Mononuclear cell (primary cell): Measurements from ENCODE around the gene TEX22. TPM values are rescaled to one million over a fixed set of nuclear protein-coding genes. Genes with fewer than 3 reads are reported as not detected.
"Not testable (repeated sequence)": the region's sequence is repeated elsewhere in the genome, so short reads cannot be mapped to it uniquely, and the experiment has no call there.

ENCODE experiments used
- H3K27me3 ChIP-seq: 2 replicates; pipeline ENCODE4 v1.6.0; 2011; ENCODE audit warnings: low read length, control low read depth; ENCODE audit not compliant: insufficient read depth
- H3K4me1 ChIP-seq: 2 replicates; pipeline ENCODE4 v1.5.1; 2011; ENCODE audit warnings: mild to moderate bottlenecking, low read length, control low read depth; ENCODE audit not compliant: insufficient read depth
- H3K4me3 ChIP-seq: 2 replicates; pipeline ENCODE4 v1.5.1; 2011; ENCODE audit warnings: mild to moderate bottlenecking, low read length, moderate library complexity
- H3K9me3 ChIP-seq: 2 replicates; pipeline ENCODE4 v1.5.1; 2011; ENCODE audit warnings: low read depth, mild to moderate bottlenecking, control low read depth, low read length
- total RNA-seq: library from RNA; depleted of rRNA; stranded (reverse); fragments of >200 nt; gene quantifications from one replicate; pipeline ENCODE4 v1.2.3, GENCODE V29; 2012

TEX22 gene
- total RNA-seq, 1 donor: 0.10 TPM

DNA sequence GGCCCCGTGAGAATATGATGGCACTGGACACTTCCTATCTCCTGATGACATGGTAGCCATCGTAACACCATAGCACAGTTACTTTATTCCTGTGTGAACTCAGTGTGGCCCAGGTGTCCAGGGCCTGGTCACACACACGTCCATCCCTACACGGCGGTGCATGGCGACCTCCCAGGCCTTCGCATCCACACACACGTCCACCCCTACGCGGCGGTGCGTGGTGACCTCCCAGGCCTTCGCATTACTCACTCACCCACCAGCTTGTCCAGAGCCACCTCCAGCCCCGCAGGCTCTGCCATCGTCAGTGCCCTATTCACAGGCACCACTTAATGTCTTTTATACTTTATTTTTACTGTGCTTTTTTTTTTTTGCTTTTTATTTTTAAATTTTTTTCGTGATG, 39.4 kb upstream of the TEX22 start:
- no peaks in the 10 kb centered on the region for H3K27me3 ChIP-seq
- no peaks in the 10 kb centered on the region for H3K4me1 ChIP-seq
- no peak overlapping the region for H3K4me3 ChIP-seq
- H3K9me3 ChIP-seq: no peaks in the 10 kb centered on the region

DNA sequence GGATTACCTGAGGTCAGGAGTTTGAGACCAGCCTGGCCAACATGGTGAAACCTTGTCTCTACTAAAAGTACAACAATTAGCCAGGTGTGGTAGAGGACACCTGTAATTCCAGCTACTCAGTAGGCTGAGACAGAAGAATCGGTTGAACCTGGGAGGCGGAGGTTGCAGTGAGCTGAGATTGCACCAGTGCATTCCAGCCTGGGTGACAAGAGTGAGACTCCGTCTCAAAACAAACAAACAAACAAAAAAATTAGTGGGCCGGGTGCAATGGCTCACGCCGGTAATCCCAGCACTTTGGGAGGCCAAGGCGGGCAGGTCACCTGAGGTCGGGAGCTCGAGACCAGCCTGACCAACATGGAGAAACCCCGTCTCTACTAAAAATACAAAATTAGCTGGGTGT, 36.9 kb upstream of the TEX22 start:
- H3K27me3 ChIP-seq, H3K4me3 ChIP-seq, H3K4me1 ChIP-seq: not testable (repeated sequence)

DNA sequence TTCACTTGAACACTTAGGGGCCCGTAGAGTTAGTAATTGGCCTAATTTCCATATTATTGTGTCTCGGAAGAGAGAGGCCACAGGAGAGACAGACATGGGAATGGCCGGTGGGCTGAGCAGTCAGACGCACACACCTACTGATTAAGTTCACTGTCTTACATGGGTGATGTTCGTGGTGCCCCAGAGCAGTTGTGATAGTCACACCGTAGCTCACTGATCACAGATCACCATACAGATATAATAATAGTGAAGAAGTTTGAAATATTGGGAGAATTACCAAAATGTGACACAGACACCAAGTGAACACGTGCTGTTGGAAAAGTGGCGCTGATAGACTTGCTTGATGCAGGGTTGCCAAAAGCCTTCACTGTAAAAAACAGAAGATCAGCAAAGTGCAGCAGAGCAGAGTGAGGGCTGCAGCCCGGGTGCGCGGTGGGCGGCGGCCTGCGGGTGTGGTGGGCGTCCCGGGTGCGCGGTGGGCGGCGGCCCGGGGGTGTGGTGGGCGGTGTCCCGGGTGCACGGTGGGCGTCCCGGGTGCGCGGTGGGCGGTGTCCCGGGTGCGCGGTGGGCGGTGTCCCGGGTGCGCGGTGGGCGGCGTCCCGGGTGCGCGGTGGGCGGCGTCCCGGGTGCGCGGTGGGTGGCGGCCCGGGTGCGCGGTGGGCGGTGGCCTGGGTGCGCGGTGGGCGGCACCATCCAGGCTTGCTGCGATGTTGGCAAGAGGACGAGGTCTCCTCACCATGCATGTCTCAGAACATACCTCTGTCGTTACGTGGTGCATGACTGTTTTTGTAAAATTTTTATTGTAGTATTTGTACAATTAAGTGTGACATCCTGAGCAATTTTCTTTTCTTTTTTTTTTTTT, 34.3 kb upstream of the TEX22 start:
- Histone ChIP-seq H3K4me1 (no peaks in the 10 kb centered on the region), H3K4me3 (no peak overlapping the region), H3K9me3 (no peaks in the 10 kb centered on the region), H3K27me3 (no peaks in the 10 kb centered on the region)

More for the DNA sequence above, 36.9 kb upstream of the TEX22 start:
- not testable (repeated sequence) for H3K9me3 ChIP-seq

DNA sequence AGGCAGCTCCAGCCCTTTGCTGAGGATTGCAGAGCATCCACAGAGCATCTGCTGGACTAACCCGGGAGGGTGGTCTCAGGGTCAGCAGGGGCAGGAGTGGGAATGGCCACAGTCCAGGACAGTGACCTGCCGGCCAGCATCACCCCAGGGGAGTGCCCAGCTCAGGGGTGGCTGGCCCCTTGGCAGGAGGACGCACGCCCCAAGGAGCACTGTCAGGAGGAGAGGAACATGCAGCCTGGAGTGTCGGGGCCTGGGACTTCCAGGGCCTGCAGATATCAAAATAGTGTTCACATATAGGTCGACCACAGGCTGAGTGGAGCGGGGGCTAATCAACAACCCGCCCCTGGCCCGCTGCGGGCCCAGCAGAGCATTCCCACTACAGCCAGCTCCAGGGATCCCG, 33.2 kb upstream of the TEX22 start:
- H3K4me3 ChIP-seq: no peak overlapping the region
- no peaks in the 10 kb centered on the region for H3K27me3 ChIP-seq
- H3K9me3 ChIP-seq: no peaks in the 10 kb centered on the region
- no peaks in the 10 kb centered on the region for H3K4me1 ChIP-seq

DNA sequence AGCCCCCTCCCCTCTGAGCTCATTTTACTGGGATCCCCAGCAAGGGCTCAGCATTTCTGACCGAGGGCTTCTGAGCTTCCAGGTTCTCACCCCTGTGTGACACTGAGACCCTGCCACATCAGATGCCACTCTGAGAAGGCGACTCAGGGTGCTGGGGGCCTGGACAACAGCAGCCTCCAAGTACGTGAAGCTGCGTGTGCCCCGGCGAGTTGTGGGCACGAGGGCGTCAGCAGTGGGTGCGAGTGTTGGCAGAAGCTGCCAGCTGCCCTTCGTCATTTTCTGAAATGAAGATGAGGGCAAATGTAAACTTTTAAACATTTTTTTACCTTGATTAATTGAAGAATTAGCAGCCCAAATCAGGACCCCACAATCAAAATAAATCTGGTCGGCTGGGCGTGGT, 32.7 kb upstream of the TEX22 start:
- no peak overlapping the region for H3K4me3 ChIP-seq
- H3K27me3 ChIP-seq: no peaks in the 10 kb centered on the region
- H3K4me1 ChIP-seq: no peaks in the 10 kb centered on the region
- no peaks in the 10 kb centered on the region for H3K9me3 ChIP-seq

DNA sequence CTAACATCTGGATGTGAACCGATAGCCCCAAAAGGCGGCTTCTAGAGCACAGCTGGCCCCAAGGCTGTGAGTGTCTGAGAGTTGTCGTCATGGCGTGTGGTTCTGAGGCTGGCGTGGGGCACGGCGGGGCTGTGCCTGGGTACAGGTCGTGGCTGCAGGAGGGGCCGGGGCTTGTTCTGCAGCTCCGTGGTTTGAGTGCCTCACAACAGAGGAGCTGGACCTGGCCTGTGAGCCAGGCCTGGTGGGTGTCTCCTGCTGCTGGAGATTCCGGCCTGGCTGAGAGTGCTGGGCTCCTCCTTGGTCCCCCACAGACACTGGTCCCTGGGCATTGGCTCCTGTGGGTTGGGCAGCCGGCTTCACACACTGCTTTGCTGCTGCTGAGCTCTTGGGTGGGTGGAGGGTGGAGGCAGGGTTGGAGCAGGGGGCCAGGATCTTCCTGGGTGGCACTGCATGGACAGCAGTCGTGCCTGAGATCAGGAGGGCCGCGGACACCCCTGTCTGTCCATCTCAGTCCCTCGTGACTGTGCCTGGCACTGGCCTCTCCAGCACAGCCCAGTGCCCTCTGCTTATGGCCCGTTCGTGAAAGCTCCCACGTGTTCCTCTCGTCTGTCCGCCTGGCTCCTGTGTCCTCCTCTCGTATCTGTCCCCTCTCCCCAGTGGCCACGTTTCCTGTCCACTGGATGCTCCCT, 31.8 kb upstream of the TEX22 start:
- no peaks in the 10 kb centered on the region for H3K27me3 ChIP-seq
- no peaks in the 10 kb centered on the region for H3K4me1 ChIP-seq
- H3K9me3 ChIP-seq: no peaks in the 10 kb centered on the region
- H3K4me3 ChIP-seq: no peak overlapping the region

DNA sequence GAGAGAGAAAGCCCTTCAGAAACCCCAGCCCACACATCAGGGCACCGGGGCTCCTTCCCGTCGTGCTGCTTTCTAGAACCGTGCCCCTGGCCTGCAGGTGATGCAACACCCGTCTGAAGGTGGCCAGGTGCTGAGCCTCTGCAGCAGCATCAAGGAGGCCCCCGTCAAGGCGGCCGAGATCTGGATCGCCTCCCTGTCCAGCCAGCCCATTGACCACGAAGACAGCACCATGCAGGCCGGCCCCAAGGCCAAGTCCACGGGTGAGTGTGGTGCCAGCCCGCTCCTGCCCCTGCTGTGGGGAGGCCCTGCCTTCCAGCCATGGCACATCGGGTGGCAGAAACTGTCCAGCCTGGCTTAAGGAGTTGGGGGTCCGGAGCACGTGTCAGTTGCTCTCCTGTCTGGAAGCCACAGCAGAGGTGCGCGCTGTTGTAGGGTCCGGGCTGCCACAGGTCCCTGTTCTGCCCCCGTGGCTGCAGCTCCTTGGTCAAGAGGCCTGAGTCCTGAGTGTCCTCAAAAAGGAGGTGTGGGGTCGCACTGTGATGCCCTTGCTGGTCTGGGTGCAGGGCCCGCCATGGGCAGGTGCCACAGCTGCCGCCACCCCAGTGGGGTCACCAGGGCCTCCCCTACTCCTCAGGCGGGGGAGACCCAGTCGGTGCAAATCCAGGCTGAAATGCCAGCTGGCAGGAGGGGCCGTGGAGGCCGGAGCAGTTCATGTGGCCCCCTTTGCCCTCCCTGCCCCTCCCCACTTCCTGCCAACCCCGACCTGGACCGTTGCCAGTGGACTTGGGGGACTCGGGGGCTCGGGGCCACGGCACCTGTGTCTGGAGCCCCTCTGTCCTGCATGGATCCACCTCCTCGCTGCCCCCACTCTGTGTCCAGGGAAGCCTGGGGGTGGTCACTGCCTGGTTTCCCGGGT, 31.0 kb upstream of the TEX22 start:
- no peak overlapping the region for H3K4me3 ChIP-seq
- H3K4me1 ChIP-seq: no peaks in the 10 kb centered on the region
- no peaks in the 10 kb centered on the region for H3K27me3 ChIP-seq
- no peaks in the 10 kb centered on the region for H3K9me3 ChIP-seq

DNA sequence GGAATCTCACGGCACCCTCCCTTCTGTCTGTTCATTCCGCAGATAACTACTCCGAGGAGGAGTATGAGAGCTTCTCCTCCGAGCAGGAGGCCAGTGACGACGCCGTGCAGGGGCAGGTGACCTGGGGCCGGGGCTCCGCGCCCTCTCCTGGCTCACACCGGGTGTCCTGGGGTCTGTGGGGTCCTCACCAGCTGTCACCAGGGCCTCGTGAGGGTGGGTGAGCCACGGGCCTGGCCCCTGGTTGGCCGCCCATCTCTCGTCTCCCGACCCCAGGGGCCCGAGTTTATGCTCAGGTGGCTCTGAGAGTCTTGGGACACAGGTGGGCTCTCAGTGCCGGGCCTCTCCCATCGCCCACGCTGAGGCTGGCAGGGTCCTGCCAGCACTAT, 30.3 kb upstream of the TEX22 start:
- Histone ChIP-seq H3K27me3 (no peaks in the 10 kb centered on the region), H3K9me3 (no peaks in the 10 kb centered on the region), H3K4me3 (no peak overlapping the region), H3K4me1 (no peaks in the 10 kb centered on the region)

DNA sequence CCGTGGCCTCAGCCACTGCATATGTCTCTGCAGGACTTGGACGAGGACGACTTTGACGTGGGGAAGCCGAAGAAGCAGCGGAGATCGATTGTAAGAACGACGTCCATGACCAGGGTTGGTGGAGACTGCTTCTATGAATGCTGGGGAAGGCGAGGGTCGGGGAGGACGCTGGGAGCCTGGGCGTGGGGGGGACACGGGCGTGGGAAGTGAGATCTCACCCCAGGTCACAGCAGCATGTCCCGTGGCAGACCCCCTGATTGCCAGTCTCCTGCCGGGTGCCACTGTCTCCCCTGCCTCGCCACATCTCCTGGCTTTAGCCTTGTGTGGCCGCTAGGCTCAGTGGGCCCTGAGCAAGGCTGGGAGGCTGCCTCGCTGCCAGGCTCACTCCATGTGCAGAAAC, 29.9 kb upstream of the TEX22 start:
- Histone ChIP-seq H3K27me3 (no peaks in the 10 kb centered on the region), H3K9me3 (no peaks in the 10 kb centered on the region), H3K4me3 (no peak overlapping the region), H3K4me1 (no peaks in the 10 kb centered on the region)

DNA sequence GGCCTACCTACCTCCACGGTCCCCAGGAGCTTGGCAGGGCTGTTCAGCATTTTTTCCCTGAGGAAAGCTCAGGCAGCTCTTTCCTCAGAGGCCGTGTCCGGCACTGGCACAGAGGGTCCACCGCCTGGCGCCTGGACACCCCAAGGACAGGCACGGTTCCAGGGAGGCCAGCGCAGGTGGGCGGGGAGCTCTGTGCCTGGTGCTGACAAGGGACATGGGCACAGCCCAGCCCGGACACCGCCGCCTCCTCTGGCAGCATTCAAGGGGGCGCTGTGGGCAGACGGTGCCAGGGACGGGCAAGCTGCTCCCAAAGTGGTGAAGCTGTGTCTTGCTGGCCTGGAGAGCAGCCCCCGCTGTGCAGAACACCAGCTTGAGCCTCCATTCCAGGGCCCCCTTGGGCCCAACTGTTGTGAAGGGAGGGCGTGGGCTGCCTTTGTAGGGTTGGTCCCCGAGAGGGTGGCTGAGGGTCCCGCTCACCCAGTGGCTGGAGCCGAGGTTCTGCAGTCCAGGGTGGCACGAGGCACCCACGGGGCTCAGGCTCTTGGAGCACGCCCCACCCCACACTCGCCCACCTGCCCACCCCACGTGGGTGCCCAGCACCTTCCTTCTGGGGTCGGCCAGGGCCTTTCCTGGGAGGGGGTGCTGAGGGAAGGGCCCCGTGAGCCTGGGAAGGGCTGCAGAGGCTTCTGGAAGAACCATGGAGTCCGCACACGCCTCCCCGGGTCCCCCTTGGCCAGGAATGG, 29.3 kb upstream of the TEX22 start:
- no peaks in the 10 kb centered on the region for H3K27me3 ChIP-seq

DNA sequence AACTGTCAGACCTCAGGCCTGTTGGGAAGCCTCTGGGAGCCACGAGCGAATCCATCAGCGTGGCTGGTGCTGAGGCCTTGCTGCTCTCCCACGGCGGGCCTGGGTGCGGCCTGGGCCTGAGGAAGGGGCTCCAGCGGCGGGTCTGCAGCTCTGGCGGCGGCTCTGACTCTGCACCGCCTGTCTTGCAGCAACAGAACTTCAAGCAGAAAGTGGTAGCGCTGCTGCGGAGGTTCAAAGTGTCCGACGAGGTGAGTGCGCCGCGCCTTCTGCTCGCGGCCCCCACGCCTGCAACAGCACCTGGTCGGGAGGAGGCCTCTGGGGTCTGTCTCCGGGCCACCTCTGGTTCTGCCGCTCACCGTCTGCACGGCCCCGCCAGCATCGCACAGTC, 28.7 kb upstream of the TEX22 start:
- Histone ChIP-seq H3K9me3 (no peaks in the 10 kb centered on the region), H3K4me3 (no peak overlapping the region)

More for the DNA sequence above, 29.3 kb upstream of the TEX22 start:
- Histone ChIP-seq H3K9me3 (no peaks in the 10 kb centered on the region), H3K4me1 (no peaks in the 10 kb centered on the region), H3K4me3 (no peak overlapping the region)

DNA sequence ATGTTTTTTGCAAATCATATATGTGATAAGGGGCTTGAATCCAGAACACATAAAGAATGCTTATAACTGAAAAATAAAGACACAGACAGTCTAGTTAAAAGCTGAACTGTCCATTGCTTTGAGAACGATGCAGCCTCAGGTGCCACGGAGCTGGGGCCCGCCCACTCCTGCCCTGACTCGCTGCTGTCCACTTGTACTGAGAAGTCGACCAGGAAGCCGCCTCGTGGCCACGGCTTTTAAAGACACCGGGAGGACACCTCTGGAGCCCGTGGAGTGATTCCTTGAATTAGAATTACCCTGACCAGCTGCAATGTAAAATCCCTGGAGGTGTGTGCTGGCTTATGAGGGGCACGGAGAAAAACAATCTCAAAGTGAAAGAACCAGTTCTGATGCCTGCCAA, 23.9 kb upstream of the TEX22 start:
- Histone ChIP-seq H3K4me1 (peaks cover 12% of the 10 kb centered on the region), H3K4me3 (no peak overlapping the region), H3K9me3 (no peaks in the 10 kb centered on the region), H3K27me3 (no peaks in the 10 kb centered on the region)

More for the DNA sequence above, 28.7 kb upstream of the TEX22 start:
- H3K27me3 ChIP-seq: no peaks in the 10 kb centered on the region
- H3K4me1 ChIP-seq: no peaks in the 10 kb centered on the region

DNA sequence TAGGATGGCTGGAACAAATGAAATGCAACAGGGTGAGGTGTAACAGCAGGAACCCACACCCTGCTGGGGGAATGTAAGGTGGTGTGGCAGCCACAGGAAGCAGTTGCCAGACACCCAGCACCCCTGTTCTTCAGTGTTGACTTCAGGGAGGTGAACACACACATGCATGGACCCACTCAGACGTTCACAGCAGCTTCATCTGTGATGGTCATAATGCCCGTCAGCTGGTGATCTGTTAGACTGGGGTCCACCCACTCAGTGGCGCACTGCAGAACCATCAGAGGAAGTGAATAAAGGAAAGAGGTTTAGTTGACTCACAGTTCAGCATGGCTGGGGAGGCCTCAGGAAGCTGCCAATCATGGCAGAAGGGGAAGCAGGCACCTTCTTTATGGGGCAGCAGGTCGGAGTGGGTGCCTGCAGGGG, 22.7 kb upstream of the TEX22 start:
- Histone ChIP-seq H3K4me1 (peaks cover 12% of the 10 kb centered on the region), H3K27me3 (no peaks in the 10 kb centered on the region), H3K4me3 (no peak overlapping the region), H3K9me3 (no peaks in the 10 kb centered on the region)

DNA sequence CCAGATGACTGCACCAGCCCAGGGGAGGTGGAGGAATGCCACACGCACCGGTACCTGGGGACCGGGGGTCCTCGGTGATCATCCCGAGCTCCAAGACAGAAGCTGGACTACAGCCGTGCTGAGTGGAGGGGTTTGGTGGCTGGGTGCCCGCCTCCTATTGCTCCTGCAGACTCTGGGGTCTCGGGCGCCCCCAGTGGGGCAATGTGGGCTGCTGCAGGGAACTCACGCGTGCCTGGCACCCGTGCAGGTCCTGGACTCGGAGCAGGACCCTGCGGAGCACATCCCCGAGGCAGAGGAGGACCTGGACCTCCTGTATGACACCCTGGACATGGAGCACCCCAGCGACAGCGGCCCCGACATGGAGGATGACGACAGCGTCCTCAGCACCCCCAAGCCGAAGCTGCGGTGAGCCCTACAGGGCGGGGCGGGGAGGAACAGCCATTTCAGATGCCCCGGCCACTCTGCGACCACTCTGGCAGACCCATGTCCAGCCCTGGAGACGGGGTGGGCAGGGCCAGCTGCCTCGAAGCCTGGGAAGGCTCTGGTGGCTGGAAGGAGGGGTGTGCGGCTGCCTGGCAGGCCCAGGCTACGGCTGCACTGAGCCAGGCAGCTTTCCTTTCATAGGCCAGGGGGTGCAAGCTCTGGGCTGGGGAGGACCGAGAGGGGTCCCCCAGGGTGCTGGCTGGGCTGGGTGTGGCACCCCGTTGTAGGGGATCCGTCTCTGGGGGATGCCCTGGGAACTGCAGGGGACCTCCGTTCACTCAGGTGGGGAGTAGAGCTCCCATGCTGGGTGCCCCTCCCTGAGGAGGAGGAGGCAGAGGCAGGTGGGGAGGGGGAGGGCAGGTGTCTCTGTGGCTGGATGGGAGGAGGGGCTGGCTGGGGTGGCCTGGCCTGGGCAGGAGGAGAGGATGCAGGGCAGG, 21.6 kb upstream of the TEX22 start:
- Histone ChIP-seq H3K9me3 (no peaks in the 10 kb centered on the region), H3K4me3 (no peak overlapping the region), H3K4me1 (peaks cover 12% of the 10 kb centered on the region), H3K27me3 (no peaks in the 10 kb centered on the region)
